ENCODE results near the gene SQSTM1. TPM values are rescaled to one million over a fixed set of nuclear protein-coding genes. Genes with fewer than 3 reads are reported as not detected.

The SQSTM1 gene
- total RNA-seq, 2 experiments from 2014 or later, result 105 to 123 TPM

GRCh38 chr5:179814090-179814489, 6.6 kb upstream of the SQSTM1 start:
- no peak overlapping the region for H3K4me3 Mint-ChIP-seq
- no peak for TF ChIP-seq CTCF (IDR thresholded peaks at IDR 0.05)
- ChIA-PET CTCF (interaction anchor here (1.3 to 2.5 kb wide), 2 partner anchors 12 to 51 kb away, joined by 3 to 7 read pairs; no protein-coding TSS in a partner anchor), POLR2A (interaction anchor here (0.9 kb wide), 2 partner anchors 8 to 10 kb away, joined by 3 read pairs; no protein-coding TSS in a partner anchor)
- ATAC-seq, result no peak
- no peaks in the 10 kb centered on the region for H3K9me3 Mint-ChIP-seq
- no peak overlapping the region for H3K27ac Mint-ChIP-seq
- H3K36me3 Mint-ChIP-seq (ENCODE audit: low read depth), result peaks cover 17% of the 10 kb centered on the region
- H3K4me1 Mint-ChIP-seq (ENCODE audit: low read depth), result peaks cover 9% of the 10 kb centered on the region
- no peak for DNase-seq
- intact Hi-C loops (cut with micrococcal nuclease), result no loop called here
- no peaks in the 10 kb centered on the region for H3K27me3 Mint-ChIP-seq

GRCh38 chr5:179815491-179816249, 5.0 kb upstream of the SQSTM1 start:
- ATAC-seq, result no peak

GRCh38 chr5:179816401-179816795, 4.3 kb upstream of the SQSTM1 start:
- H3K36me3 Mint-ChIP-seq (ENCODE audit: low read depth), result peaks cover 12% of the 10 kb centered on the region
- no peak overlapping the region for H3K4me3 Mint-ChIP-seq
- H3K4me1 Mint-ChIP-seq (ENCODE audit: low read depth), result peaks cover 21% of the 10 kb centered on the region
- intact Hi-C loops (cut with micrococcal nuclease), result no loop called here
- DNase-seq (no peak), ATAC-seq (no peak)
- no peaks in the 10 kb centered on the region for H3K27me3 Mint-ChIP-seq
- no peak for TF ChIP-seq CTCF (IDR thresholded peaks at IDR 0.05)
- H3K27ac Mint-ChIP-seq, result no peak overlapping the region
- ChIA-PET CTCF (interaction anchor here (1.1 to 2.6 kb wide), 3 partner anchors 14 to 53 kb away, joined by 3 to 9 read pairs (median 5); no protein-coding TSS in a partner anchor), POLR2A (interaction anchor here (0.8 to 1.4 kb wide), 2 partner anchors 11 to 202 kb away, joined by 3 to 4 read pairs; no protein-coding TSS in a partner anchor)
- no peaks in the 10 kb centered on the region for H3K9me3 Mint-ChIP-seq

More at GRCh38 chr5:179815491-179816249, 5.0 kb upstream of the SQSTM1 start:
- peaks cover 13% of the 10 kb centered on the region for H3K36me3 Mint-ChIP-seq (ENCODE audit: low read depth)
- no peaks in the 10 kb centered on the region for H3K27me3 Mint-ChIP-seq
- no peak for DNase-seq
- CTCF ChIA-PET, result interaction anchor here (1.1 to 2.6 kb wide), 4 partner anchors 14 to 53 kb away, joined by 3 to 9 read pairs (median 4); no protein-coding TSS in a partner anchor
- intact Hi-C loops (cut with micrococcal nuclease), result no loop called here
- H3K4me3 Mint-ChIP-seq, result no peak overlapping the region
- H3K4me1 Mint-ChIP-seq (ENCODE audit: low read depth), result peaks cover 21% of the 10 kb centered on the region
- H3K27ac Mint-ChIP-seq, result no peak overlapping the region
- H3K9me3 Mint-ChIP-seq, result no peaks in the 10 kb centered on the region
- POLR2A ChIA-PET, result interaction anchor here (0.5 to 1.4 kb wide), 2 partner anchors 75 to 282 kb away, joined by 3 read pairs; no protein-coding TSS in a partner anchor
- TF ChIP-seq CTCF (IDR thresholded peaks at IDR 0.05), result no peak

GRCh38 chr5:179816796-179817469, 3.8 kb upstream of the SQSTM1 start:
- no peak for ATAC-seq
- Mint-ChIP-seq H3K27me3 (no peaks in the 10 kb centered on the region), H3K9me3 (no peaks in the 10 kb centered on the region), H3K27ac (no peak overlapping the region), H3K36me3 (ENCODE audit: low read depth) (peaks cover 17% of the 10 kb centered on the region), H3K4me3 (peak overlapping the region; percentile 21), H3K4me1 (ENCODE audit: low read depth) (peaks cover 23% of the 10 kb centered on the region)
- DNase-seq, result no peak
- POLR2A ChIA-PET, result interaction anchor here (0.6 to 1.4 kb wide), 3 partner anchors 11 to 278 kb away, joined by 3 to 4 read pairs (median 3); no protein-coding TSS in a partner anchor
- no peak for TF ChIP-seq CTCF (IDR thresholded peaks at IDR 0.05)
- CTCF ChIA-PET, result interaction anchor here (1.1 to 2.6 kb wide), 2 partner anchors 15 to 54 kb away, joined by 5 to 9 read pairs; no protein-coding TSS in a partner anchor
- intact Hi-C loops (cut with micrococcal nuclease), result no loop called here

All from activated CD8-positive, alpha-beta T cell treated with anti-CD3 and anti-CD28 coated beads for 36 hours (primary cell).